Colonic mucosa (tissue), 4 donors: ENCODE results near the gene SEMA5A. TPM values are rescaled to one million over a fixed set of nuclear protein-coding genes. Genes with fewer than 3 reads are reported as not detected.

ENCODE experiments used
- DNase-seq: peaks from one replicate; pipeline ENCODE4 v3.0.0-alpha.2; 2020
- H3K27ac ChIP-seq: fragments of 200-600 bp; one replicate; pipeline ENCODE4 v1.8.0; 2021
- H3K27me3 ChIP-seq: fragments of 200-600 bp; one replicate; pipeline ENCODE4 v1.8.0; 2021
- H3K36me3 ChIP-seq: fragments of 200-600 bp; one replicate; pipeline ENCODE4 v1.8.0; 2021
- H3K4me1 ChIP-seq: fragments of 200-600 bp; one replicate; pipeline ENCODE4 v1.8.0; 2021; ENCODE audit warnings: mild to moderate bottlenecking
- H3K4me3 ChIP-seq: fragments of 200-600 bp; one replicate; pipeline ENCODE4 v1.8.0; 2021
- H3K9ac ChIP-seq, 2 donors: one replicate each; pipeline ENCODE4 v1.7.0; 2013; ENCODE audit warnings: control low read depth in 2 of 2, low read depth in 2 of 2, low read length in 2 of 2
- H3K9me3 ChIP-seq: fragments of 200-600 bp; one replicate; pipeline ENCODE4 v1.8.0; 2021
- CTCF ChIP-seq: fragments of 200-600 bp; IDR thresholded peaks from one replicate; pipeline ENCODE4 v1.8.0; 2022; ENCODE audit warnings: antibody characterized with exemption, mild to moderate bottlenecking
- intact Hi-C: fragments of 100-400 bp; cut with DNase I; formaldehyde crosslinking; loops from one replicate; pipeline ENCODE4 v1.14.1; 2022
- total RNA-seq, 2 donors: library from RNA; stranded (reverse); fragmentation: NEBNext Ultra II Directional in 1 of 2; extraction: Animal tissue kit (Norgen Biotek cat#: 25700) in 1 of 2; gene quantifications; one replicate each; pipeline ENCODE4 v1.2.1, GENCODE V29; 2021
- donor health status: healthy.
- donor health status: DM: no; HTN: no; CAD: no.
- donor health status: DM: no; HTN: no; CAD: no.

Gene SEMA5A
- total RNA-seq, 2 donors from 2014 or later: 23.3 to 32.7 TPM

GRCh38 chr5:9282211-9282610 lies 263.7 kb downstream of the SEMA5A start:
- Histone ChIP-seq H3K9ac (no peak overlapping the region), H3K4me3 (no peak overlapping the region), H3K36me3 (no peaks in the 10 kb centered on the region), H3K27me3 (no peaks in the 10 kb centered on the region), H3K27ac (no peak overlapping the region), H3K4me1 (no peaks in the 10 kb centered on the region), H3K9me3 (no peaks in the 10 kb centered on the region)
- intact Hi-C loops: no loop called here
- no peak for DNase-seq
- no peak for TF ChIP-seq CTCF

GRCh38 chr5:9279774-9280173 lies 266.1 kb downstream of the SEMA5A start:
- intact Hi-C loops: no loop called here
- Histone ChIP-seq H3K4me3 (no peak overlapping the region), H3K4me1 (no peaks in the 10 kb centered on the region), H3K27ac (no peak overlapping the region), H3K36me3 (no peaks in the 10 kb centered on the region), H3K9ac (no peak overlapping the region), H3K9me3 (no peaks in the 10 kb centered on the region), H3K27me3 (no peaks in the 10 kb centered on the region)
- TF ChIP-seq CTCF: no peak
- DNase-seq: no peak

GRCh38 chr5:9278921-9279603 lies 266.8 kb downstream of the SEMA5A start:
- Histone ChIP-seq H3K9ac (no peak overlapping the region), H3K27me3 (no peaks in the 10 kb centered on the region), H3K4me1 (no peaks in the 10 kb centered on the region), H3K36me3 (no peaks in the 10 kb centered on the region), H3K9me3 (no peaks in the 10 kb centered on the region), H3K27ac (no peak overlapping the region), H3K4me3 (no peak overlapping the region)
- no peak for DNase-seq
- TF ChIP-seq CTCF: no peak
- intact Hi-C loops: no loop called here

- Histone ChIP-seq H3K27me3 (no peaks in the 10 kb centered on the region), H3K4me1 (no peaks in the 10 kb centered on the region), H3K36me3 (no peaks in the 10 kb centered on the region), H3K9me3 (no peaks in the 10 kb centered on the region), H3K9ac (no peak overlapping the region), H3K4me3 (no peak overlapping the region), H3K27ac (no peak overlapping the region)
- DNase-seq: no peak
- no peak for TF ChIP-seq CTCF
- intact Hi-C loops: no loop called here
Measured at GRCh38 chr5:9269014-9269413, 276.9 kb downstream of the SEMA5A start.

- no peaks in the 10 kb centered on the region for H3K9me3 ChIP-seq
- intact Hi-C loops: no loop called here
- H3K9ac ChIP-seq: no peak overlapping the region
- no peaks in the 10 kb centered on the region for H3K27me3 ChIP-seq
- H3K4me1 ChIP-seq: no peaks in the 10 kb centered on the region
- no peak overlapping the region for H3K27ac ChIP-seq
- DNase-seq: no peak
- no peak for TF ChIP-seq CTCF
- no peak overlapping the region for H3K4me3 ChIP-seq
- H3K36me3 ChIP-seq: no peaks in the 10 kb centered on the region
Measured at GRCh38 chr5:9268226-9268625, 277.6 kb downstream of the SEMA5A start.
